ENCODE measurements around the gene NOL4L. TPM values are rescaled to one million over a fixed set of nuclear protein-coding genes. Genes with fewer than 3 reads are reported as not detected.

The NOL4L gene
- polyA plus RNA-seq, 3 donors = 1.1 to 30.9 (median 2.8) TPM

DNA sequence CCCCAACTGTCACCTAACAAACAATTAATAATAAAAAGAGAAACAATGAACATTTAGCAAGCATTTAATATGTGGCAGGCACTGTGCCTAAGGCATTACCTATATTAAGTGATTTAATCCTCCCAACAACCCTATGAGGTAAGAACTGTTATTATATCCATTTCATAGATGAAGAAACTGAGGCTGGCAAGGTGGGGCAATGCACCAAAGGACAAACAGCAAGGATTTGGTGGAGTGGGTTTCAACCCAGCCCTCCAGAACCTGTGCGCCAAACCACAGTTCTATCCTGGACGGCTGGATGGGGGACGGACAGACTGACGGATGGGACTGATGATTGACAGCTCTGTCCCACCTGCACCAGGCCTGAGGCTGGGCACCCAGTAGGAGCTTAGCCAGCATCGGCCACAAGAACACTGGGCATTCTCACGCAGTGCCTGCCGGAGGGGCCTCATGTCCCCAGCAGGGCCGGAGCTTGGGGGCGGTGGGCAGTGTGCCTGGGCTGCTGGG lies 24.6 kb downstream of the NOL4L start:
- no peak for TF ChIP-seq CTCF (IDR thresholded peaks at IDR 0.05)
- H3K36me3 Mint-ChIP-seq = peaks cover 0 to 3% of the 10 kb centered on the region in 2 donors
- Histone ChIP-seq H3K4me1 (ENCODE audit: control insufficient read depth in 1 of 2, insufficient read depth in 2 of 2, low read length in 2 of 2) (peaks cover 12 to 24% of the 10 kb centered on the region in 2 donors), H3K27me3 (ENCODE audit: control insufficient read depth in 2 of 2, insufficient read depth in 2 of 2, low read length in 2 of 2) (no peaks in the 10 kb centered on the region), H4K20me1 (ENCODE audit: insufficient read depth, low read length) (peaks cover 8% of the 10 kb centered on the region), H3K79me2 (ENCODE audit: insufficient read depth, low read length) (peaks cover 5% of the 10 kb centered on the region), H3K4me3 (replicated peaks in 1 of 3; ENCODE audit: low read depth in 2 of 3, low read length in 3 of 3) (no peak overlapping the region), H3K27ac (ENCODE audit: low read depth in 1 of 2, low read length in 2 of 2) (no peak overlapping the region), H3K4me2 (replicated peaks; ENCODE audit: extremely low read depth, low read length, poor library complexity, severe bottlenecking) (no peak overlapping the region), H3K9me3 (replicated peaks in 1 of 2; ENCODE audit: control insufficient read depth in 1 of 2, insufficient read depth in 1 of 2, low read length in 2 of 2) (no peaks in the 10 kb centered on the region), H3K36me3 (replicated peaks in 1 of 2; ENCODE audit: control insufficient read depth in 1 of 2, insufficient read depth in 2 of 2, low read length in 2 of 2) (no peaks in the 10 kb centered on the region), H2AFZ (ENCODE audit: insufficient read depth, low read depth, low read length, poor library complexity, severe bottlenecking) (peak overlapping the region; percentile 47), H3K9ac (ENCODE audit: insufficient read depth, low read length, poor library complexity, severe bottlenecking) (peak overlapping the region; percentile 36)
- intact Hi-C loops (cut with micrococcal nuclease) = no loop called here
- peaks cover 21% of the 10 kb centered on the region for H3K4me1 Mint-ChIP-seq
- no peak overlapping the region for H3K4me3 Mint-ChIP-seq
- WGBS (ENCODE audit: insufficient coverage) = 47% methylated on average over 7 of the region's 9 CpGs
- no peak overlapping the region for H3K27ac Mint-ChIP-seq
- no peak for DNase-seq
- peaks cover 1 to 10% (median 6%) of the 10 kb centered on the region in 3 donors for H3K27me3 Mint-ChIP-seq (ENCODE audit: low read depth in 3 of 3)
- H3K9me3 Mint-ChIP-seq = peaks cover 0 to 3% (median 0%) of the 10 kb centered on the region in 7 donors

- Mint-ChIP-seq H3K36me3 (peaks cover 0 to 3% of the 10 kb centered on the region in 2 donors), H3K4me1 (peaks cover 19% of the 10 kb centered on the region), H3K27ac (no peak overlapping the region), H3K27me3 (ENCODE audit: low read depth in 3 of 3) (peaks cover 1 to 10% (median 6%) of the 10 kb centered on the region in 3 donors), H3K4me3 (no peak overlapping the region), H3K9me3 (peaks cover 0 to 2% (median 0%) of the 10 kb centered on the region in 7 donors)
- Histone ChIP-seq H3K27me3 (ENCODE audit: control insufficient read depth in 2 of 2, insufficient read depth in 2 of 2, low read length in 2 of 2) (no peaks in the 10 kb centered on the region), H3K79me2 (ENCODE audit: insufficient read depth, low read length) (peaks cover 5% of the 10 kb centered on the region), H3K9ac (ENCODE audit: insufficient read depth, low read length, poor library complexity, severe bottlenecking) (no peak overlapping the region), H3K27ac (ENCODE audit: low read depth in 1 of 2, low read length in 2 of 2) (no peak overlapping the region), H4K20me1 (ENCODE audit: insufficient read depth, low read length) (peaks cover 8% of the 10 kb centered on the region), H2AFZ (ENCODE audit: insufficient read depth, low read depth, low read length, poor library complexity, severe bottlenecking) (no peak overlapping the region), H3K9me3 (replicated peaks in 1 of 2; ENCODE audit: control insufficient read depth in 1 of 2, insufficient read depth in 1 of 2, low read length in 2 of 2) (no peaks in the 10 kb centered on the region), H3K36me3 (replicated peaks in 1 of 2; ENCODE audit: control insufficient read depth in 1 of 2, insufficient read depth in 2 of 2, low read length in 2 of 2) (no peaks in the 10 kb centered on the region), H3K4me2 (replicated peaks; ENCODE audit: extremely low read depth, low read length, poor library complexity, severe bottlenecking) (no peak overlapping the region), H3K4me3 (replicated peaks in 1 of 3; ENCODE audit: low read depth in 2 of 3, low read length in 3 of 3) (no peak overlapping the region), H3K4me1 (ENCODE audit: control insufficient read depth in 1 of 2, insufficient read depth in 2 of 2, low read length in 2 of 2) (peaks cover 5 to 18% of the 10 kb centered on the region in 2 donors)
- DNase-seq = no peak
- 92% methylated on average over 18 of the region's 21 CpGs for WGBS (ENCODE audit: insufficient coverage)
- no peak for TF ChIP-seq CTCF (IDR thresholded peaks at IDR 0.05)
- intact Hi-C loops (cut with micrococcal nuclease) = no loop called here
These were observed 25.3 kb downstream of the NOL4L start for GRCh38 chr20:32559753-32560380.

Measured in CD14-positive monocyte (primary cell).